Panc1 (cell line): Measurements from ENCODE around the gene SNX2.

Source experiments
- POLR2AphosphoS5 ChIP-seq: IDR thresholded peaks from 2 replicates; pipeline ENCODE4 v1.6.1; 2012; ENCODE audit warnings: mild to moderate bottlenecking, low read depth, low read length, moderate library complexity
- TF ChIP-seq, protein P1 (sequence below), 2 experiments: IDR thresholded peaks; 2 replicates each; pipeline ENCODE4 v1.6.1; 2011 to 2012; ENCODE audit warnings: low read depth in 2 of 2, control low read depth in 1 of 2, low read length in 1 of 2, mild to moderate bottlenecking in 1 of 2, moderate library complexity in 1 of 2; ENCODE audit not compliant: insufficient read depth in 1 of 2

DNA sequence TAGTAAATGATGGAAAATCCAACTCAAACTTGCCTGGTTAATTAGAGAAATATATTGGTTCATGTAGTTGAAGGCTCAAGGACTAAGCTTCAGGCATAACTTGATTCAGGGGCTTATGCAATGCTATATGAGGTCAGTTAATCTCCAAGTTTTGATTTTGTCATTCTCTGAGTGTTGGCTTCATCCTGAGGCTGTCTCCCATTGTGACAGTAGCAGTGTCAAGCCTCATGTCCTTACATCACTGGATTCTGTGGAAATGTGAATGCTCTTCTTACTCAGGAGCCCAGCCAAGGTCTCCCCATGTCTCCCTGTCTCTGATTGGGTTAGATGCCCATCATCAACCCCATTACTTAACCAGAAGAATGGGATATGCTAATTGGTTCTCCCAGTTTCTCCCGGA is 44.4 kb upstream of the SNX2 start:
- TF ChIP-seq POLR2AphosphoS5 = no peak
- TF ChIP-seq, protein P1, sequence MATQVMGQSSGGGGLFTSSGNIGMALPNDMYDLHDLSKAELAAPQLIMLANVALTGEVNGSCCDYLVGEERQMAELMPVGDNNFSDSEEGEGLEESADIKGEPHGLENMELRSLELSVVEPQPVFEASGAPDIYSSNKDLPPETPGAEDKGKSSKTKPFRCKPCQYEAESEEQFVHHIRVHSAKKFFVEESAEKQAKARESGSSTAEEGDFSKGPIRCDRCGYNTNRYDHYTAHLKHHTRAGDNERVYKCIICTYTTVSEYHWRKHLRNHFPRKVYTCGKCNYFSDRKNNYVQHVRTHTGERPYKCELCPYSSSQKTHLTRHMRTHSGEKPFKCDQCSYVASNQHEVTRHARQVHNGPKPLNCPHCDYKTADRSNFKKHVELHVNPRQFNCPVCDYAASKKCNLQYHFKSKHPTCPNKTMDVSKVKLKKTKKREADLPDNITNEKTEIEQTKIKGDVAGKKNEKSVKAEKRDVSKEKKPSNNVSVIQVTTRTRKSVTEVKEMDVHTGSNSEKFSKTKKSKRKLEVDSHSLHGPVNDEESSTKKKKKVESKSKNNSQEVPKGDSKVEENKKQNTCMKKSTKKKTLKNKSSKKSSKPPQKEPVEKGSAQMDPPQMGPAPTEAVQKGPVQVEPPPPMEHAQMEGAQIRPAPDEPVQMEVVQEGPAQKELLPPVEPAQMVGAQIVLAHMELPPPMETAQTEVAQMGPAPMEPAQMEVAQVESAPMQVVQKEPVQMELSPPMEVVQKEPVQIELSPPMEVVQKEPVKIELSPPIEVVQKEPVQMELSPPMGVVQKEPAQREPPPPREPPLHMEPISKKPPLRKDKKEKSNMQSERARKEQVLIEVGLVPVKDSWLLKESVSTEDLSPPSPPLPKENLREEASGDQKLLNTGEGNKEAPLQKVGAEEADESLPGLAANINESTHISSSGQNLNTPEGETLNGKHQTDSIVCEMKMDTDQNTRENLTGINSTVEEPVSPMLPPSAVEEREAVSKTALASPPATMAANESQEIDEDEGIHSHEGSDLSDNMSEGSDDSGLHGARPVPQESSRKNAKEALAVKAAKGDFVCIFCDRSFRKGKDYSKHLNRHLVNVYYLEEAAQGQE (IDR thresholded peaks at IDR 0.05; ENCODE audit: insufficient read depth in 1 of 2, low read depth in 2 of 2, low read length in 1 of 2) = no peak
